Activated naive CD4-positive, alpha-beta T cell treated with Interleukin-2 at 50 U/mL for 16 hours (primary cell): Measurements from ENCODE around the gene STK32C.

Source experiments
- DNase-seq: peaks from one replicate; pipeline ENCODE4 v3.0.0-alpha.2; 2020

STK32C gene

GRCh38 chr10:132206806-132207535, 100.8 kb downstream of the STK32C start:
- DNase-seq, result no peak

DNA sequence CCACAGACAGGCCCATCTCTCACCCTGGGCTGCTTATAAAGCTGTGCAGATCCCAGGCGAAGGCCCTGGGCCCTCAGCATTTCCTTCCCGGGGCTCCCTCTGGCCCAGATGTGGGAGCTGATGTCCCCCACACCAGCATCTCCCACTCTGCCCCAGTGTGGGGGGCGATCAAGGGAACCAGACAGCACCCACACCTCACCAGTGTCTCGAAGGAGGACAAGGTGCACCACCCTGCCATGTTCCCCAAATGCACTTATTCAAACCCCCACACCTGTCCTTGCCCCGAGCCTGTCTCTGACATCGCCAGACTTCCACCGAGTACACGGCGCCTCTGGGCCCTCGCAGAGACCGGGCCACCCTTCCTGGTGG, 101.4 kb downstream of the STK32C start:
- no peak for DNase-seq

DNA sequence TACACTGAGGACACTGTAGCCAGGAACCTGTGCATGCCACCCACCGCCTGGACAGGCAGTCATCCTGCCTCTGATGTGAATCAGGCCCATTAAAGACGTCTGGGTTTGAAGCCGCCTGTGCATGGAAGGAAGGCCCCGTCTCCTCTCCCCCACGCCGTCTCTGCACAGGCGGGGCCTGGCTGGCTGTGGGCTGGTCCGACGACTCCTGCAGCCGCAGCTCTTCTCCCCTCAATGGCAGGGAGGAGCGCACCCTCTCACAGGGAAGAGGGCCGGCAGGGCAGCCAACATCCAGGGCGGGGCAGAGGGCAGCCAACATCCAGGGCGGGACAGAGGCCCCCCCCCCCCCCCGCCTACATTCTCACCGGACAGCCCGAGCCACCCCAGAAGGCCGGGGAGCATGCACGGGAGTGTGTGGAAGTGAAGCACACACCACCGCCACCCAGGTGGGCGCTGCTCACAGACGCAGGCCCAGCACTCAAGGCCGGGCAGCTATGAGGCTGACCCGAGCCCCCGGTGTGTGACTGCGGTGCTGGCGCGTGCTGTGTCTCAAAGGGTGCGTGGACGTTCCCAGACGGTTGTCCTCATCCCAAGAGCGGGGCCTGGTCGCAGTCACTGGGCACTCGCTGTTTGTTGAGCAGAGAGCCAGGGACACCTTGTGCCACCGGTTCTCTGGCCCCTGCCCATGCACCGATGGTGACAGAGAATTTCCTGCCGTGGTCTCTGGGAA, 101.9 kb downstream of the STK32C start:
- no peak for DNase-seq

GRCh38 chr10:132204781-132205473, 102.8 kb downstream of the STK32C start:
- no peak for DNase-seq

DNA sequence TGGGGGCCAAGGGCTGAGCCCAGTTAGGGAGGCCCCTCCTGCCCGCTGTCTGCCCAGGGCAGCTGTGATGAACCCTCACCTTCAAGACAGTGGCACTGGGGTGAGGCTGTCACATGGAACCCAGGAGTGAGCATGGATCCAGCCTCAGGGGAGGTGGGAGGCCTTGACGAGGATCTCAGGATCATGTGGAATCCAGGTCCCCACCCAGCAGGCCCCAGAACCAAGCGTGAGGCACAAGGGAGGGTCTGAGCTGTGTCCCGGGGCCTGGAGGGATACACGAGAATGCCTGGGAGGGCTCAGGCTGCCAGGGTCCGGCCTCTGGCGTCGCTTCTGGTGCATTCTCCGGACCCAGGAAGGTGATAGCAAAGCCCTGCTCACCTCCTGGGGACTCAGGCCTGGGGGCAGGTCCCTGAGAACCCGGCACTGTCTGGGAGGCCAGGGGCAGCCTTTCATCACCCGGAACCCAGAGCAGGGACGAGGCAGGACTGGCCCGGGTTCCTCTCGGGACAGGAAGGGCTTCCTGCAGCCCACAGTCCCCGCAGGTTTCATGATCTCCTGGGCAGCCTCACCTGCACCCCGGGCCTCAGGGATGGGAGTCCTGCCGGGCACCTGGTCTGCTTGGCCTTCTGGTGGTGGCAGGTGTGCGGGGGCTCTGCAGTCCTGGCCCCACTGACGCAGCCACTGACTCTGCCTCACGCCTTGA, 103.5 kb downstream of the STK32C start:
- DNase-seq, result no peak

GRCh38 chr10:132203256-132204077, 104.3 kb downstream of the STK32C start:
- no peak for DNase-seq

GRCh38 chr10:132202070-132202970, 105.4 kb downstream of the STK32C start:
- DNase-seq, result no peak

DNA sequence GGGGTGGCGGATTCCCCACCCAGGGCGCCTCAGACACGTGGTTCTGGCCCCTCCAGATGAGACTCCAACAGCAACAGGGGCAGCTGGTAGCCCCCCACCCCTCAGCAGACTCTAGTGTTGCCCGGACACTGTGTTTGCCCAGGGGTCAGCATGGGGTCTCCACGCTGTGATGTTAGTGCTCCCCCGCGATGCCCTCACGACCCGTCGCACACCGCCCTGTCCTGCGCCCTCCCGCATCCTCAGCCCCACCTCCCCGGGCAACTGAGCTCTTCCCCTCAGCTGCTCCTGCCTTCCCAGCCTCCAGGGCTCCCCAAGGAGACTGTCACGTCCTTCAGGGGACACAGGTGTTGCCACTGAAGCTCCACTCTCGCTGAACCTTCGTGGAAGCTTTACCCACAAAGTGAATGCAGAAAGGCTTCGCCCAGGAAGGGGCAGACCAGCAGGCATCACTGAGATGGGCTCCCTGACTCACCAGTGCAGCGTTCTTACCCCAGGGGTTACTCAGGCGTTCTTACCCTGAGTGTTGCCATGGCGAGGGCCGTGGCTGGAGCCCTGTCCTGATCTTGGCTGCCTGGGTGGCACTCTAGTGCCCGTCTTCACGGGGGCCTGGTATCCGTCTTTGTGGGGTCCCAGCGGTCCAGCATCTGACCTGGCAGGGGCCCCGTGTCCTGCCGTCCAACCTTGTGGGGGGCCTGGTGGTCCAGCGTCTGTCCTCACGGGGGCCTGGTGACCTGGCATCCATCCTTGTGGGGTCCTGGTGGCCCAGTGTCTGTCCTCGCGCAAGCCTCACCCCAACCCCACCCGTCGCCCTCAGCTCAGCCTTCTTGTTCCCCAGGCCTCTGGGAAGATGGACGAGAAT, 106.4 kb downstream of the STK32C start:
- no peak for DNase-seq

- no peak for DNase-seq
Measured at GRCh38 chr10:132200344-132201110, 107.2 kb downstream of the STK32C start.

GRCh38 chr10:132199854-132200311, 107.9 kb downstream of the STK32C start:
- DNase-seq, result no peak

- no peak for DNase-seq
Measured at GRCh38 chr10:132199268-132199853, 108.4 kb downstream of the STK32C start.

GRCh38 chr10:132198381-132199181, 109.2 kb downstream of the STK32C start:
- no peak for DNase-seq

GRCh38 chr10:132198068-132198370, 109.7 kb downstream of the STK32C start:
- DNase-seq, result no peak

- DNase-seq, result no peak
Measured at GRCh38 chr10:132197271-132198067, 110.3 kb downstream of the STK32C start.

GRCh38 chr10:132196178-132197113, 111.3 kb downstream of the STK32C start:
- DNase-seq, result no peak
